ENCODE data around the gene SERPINA12. TPM values are rescaled to one million over a fixed set of nuclear protein-coding genes. Genes with fewer than 3 reads are reported as not detected.
A peak's percentile ranks its signal among the peaks of the same experiment; 100 is the strongest.

The SERPINA12 gene
- total RNA-seq, 1 donor from 2014 or later: not detected

DNA sequence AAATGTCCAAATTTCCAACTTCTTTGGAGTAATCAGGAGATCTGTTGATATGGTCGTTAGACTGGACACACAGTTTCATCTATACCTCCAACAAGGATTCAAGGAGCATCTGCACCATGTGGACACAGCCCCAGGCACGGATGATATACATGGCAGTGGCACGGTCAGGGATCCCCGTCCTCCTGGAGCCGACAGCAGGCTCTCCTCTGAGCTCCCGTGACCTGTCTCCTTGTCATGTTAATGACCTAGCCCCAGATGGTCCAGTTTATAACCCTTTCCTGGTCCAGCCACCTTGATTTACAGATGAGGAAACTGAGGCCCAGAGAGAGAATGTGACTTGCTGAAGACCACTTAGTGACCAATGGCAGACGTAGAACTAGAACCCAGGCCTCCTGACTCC is 35.5 kb upstream of the SERPINA12 start:
- Mint-ChIP-seq H3K36me3 (no peaks in the 10 kb centered on the region), H3K27me3 (ENCODE audit: low read depth) (peaks cover 10% of the 10 kb centered on the region), H3K4me1 (no peaks in the 10 kb centered on the region), H3K27ac (no peak overlapping the region), H3K4me3 (no peak overlapping the region), H3K9me3 (no peaks in the 10 kb centered on the region)
- TF ChIP-seq, protein P1, sequence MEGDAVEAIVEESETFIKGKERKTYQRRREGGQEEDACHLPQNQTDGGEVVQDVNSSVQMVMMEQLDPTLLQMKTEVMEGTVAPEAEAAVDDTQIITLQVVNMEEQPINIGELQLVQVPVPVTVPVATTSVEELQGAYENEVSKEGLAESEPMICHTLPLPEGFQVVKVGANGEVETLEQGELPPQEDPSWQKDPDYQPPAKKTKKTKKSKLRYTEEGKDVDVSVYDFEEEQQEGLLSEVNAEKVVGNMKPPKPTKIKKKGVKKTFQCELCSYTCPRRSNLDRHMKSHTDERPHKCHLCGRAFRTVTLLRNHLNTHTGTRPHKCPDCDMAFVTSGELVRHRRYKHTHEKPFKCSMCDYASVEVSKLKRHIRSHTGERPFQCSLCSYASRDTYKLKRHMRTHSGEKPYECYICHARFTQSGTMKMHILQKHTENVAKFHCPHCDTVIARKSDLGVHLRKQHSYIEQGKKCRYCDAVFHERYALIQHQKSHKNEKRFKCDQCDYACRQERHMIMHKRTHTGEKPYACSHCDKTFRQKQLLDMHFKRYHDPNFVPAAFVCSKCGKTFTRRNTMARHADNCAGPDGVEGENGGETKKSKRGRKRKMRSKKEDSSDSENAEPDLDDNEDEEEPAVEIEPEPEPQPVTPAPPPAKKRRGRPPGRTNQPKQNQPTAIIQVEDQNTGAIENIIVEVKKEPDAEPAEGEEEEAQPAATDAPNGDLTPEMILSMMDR (IDR thresholded peaks at IDR 0.05; ENCODE audit: unreplicated experiment): no peak
- no peak for DNase-seq (ENCODE audit: low spot score in 2 of 2, unreplicated experiment in 2 of 2)

DNA sequence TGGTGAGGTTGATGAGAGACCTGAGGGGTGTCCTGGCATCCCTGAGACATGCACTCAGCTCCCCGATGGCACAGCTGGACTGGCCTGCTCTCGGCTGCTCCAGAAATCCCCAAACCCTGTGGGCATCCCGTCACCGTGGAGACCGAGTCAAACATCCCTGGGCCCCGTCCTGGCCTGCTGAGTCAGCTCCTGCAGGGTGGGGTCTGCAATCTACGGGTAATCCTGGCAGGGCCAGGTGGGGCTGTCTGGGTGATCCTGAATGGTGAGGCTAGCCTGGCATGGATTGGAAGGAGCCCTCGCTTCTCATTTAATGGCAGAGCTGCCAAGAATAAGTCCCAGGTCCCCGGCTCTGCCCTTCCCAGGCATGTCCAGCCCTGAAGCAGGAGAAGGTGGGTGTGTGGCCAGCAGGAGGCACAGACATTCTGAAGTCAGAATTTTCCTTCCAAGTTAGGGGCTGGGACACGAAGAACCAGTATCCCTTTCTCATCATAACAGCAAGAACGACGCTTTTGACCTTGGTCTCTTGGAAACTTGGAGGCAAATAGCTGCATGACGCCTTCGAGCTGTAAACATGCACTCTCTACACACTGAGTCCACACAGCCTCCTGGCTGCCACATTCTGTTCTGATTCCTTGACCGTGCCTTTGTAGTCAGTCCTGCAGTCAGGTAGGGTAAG is 34.3 kb upstream of the SERPINA12 start:
- DNase-seq (ENCODE audit: low spot score in 2 of 2, unreplicated experiment in 2 of 2): peak in 1 of 2 experiments; percentile 36
- no peaks in the 10 kb centered on the region for H3K4me1 Mint-ChIP-seq
- H3K4me3 Mint-ChIP-seq: no peak overlapping the region
- no peaks in the 10 kb centered on the region for H3K9me3 Mint-ChIP-seq
- no peaks in the 10 kb centered on the region for H3K36me3 Mint-ChIP-seq
- peaks cover 15% of the 10 kb centered on the region for H3K27me3 Mint-ChIP-seq (ENCODE audit: low read depth)
- TF ChIP-seq, protein P1 (IDR thresholded peaks at IDR 0.05; ENCODE audit: unreplicated experiment): no peak
- no peak overlapping the region for H3K27ac Mint-ChIP-seq

DNA sequence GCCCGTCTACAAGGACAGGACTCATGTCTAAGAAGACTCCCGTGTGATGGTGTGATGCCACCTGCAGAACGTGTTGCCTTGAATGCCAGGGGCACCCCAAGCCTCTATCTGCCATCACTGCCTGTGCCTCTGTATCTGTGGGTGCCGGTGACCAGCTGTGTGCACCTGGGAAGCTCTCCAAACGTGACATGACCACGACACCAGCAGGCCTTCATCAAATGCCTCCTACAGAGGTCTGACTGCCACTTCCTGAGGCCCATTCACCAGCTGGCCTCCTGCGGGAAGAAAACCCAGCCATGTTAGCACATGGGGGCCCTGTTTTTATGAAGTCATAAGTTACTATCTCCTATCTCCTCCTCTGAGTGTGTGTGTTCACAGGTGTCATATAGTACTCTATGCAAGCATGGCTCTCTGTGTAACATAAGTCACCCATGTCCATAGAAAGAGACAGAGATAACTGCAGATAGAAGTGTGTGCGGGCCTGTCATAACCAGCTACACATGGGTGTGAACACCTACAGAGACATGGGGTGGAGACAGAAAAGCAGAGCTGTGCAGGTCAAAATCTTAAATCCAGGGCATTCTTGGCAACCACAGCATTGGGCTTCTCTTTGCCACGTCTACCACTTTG is 33.7 kb upstream of the SERPINA12 start:
- no peak for DNase-seq (ENCODE audit: low spot score in 2 of 2, unreplicated experiment in 2 of 2)
- Mint-ChIP-seq H3K4me1 (no peaks in the 10 kb centered on the region), H3K27me3 (ENCODE audit: low read depth) (peaks cover 20% of the 10 kb centered on the region), H3K36me3 (no peaks in the 10 kb centered on the region), H3K9me3 (no peaks in the 10 kb centered on the region), H3K27ac (no peak overlapping the region), H3K4me3 (no peak overlapping the region)
- TF ChIP-seq, protein P1 (IDR thresholded peaks at IDR 0.05; ENCODE audit: unreplicated experiment): no peak

DNA sequence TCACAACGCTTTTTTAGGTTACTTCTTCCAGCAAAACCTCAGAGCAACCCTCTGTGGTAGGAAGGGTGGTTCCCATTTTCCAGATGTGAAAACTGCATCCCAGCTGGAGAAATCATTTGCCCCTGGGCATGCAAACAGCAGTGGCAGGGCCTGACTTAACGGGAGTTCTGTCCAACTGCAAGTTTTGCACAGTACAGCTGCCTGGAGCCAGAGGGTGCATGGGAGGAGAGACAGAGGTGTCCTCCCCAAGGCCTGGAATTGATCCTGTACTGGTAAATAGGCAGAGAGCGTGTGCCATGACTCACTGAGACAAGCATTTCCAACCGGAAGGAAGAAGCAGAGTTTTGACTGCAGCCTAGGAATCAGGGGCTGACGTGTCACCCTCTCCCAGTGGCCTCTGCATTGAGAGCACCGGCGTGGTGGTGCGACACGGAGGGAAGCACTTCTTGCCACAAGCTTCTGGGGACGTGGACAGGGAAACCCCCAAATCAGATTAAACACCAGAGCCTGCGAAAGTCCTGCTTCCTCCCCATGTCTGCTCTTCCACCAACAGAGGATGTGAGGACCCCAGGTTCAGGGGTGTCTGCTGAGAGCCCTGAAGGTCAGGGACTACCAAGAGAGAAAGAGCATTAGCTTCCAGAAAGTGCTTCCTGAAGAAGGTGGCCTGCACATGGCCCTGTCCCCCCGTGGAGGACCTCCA is 33.0 kb upstream of the SERPINA12 start:
- Mint-ChIP-seq H3K4me3 (no peak overlapping the region), H3K27me3 (ENCODE audit: low read depth) (peaks cover 24% of the 10 kb centered on the region), H3K27ac (no peak overlapping the region), H3K4me1 (no peaks in the 10 kb centered on the region), H3K36me3 (no peaks in the 10 kb centered on the region), H3K9me3 (no peaks in the 10 kb centered on the region)
- TF ChIP-seq, protein P1 (IDR thresholded peaks at IDR 0.05; ENCODE audit: unreplicated experiment): no peak
- peak in 1 of 2 experiments; percentile 28 for DNase-seq (ENCODE audit: low spot score in 2 of 2, unreplicated experiment in 2 of 2)

DNA sequence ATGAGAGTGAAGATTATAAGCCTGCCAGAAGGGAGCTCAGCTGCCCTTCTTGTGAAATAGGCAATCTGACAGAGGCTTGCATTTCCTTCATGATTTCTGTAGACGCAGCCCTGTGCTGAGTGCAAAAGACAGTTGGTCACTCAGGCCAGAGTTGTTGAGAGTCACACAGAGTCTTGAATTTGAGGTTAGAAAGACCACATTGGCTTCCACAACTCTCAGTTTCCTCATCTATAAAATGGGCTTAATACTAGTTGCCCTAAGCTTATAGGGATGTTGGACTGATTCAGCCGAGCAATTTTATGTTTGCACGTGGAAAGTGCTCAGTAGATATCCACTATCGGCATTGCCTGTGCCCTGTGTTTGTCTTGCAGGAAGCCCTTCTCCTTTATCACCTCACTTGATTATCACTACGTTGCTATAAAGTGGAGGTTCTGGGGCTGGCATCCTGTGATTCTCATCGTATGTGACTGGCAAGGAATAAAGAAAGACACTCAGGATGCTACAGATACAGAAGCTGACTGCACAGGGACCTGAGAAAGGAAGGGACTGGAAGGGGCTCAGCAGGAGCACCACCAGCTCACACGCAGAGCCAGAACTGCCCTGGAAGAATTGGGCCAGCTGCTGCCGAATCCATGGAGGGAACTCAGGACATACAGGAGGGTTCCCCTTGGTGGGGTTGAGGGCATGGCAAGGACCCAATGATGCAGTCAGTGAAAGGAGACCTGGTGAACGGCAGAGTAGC is 32.1 kb upstream of the SERPINA12 start:
- Mint-ChIP-seq H3K27ac (no peak overlapping the region), H3K36me3 (no peaks in the 10 kb centered on the region), H3K27me3 (ENCODE audit: low read depth) (peaks cover 24% of the 10 kb centered on the region), H3K4me1 (no peaks in the 10 kb centered on the region), H3K9me3 (no peaks in the 10 kb centered on the region), H3K4me3 (no peak overlapping the region)
- no peak for DNase-seq (ENCODE audit: low spot score in 2 of 2, unreplicated experiment in 2 of 2)
- TF ChIP-seq, protein P1 (IDR thresholded peaks at IDR 0.05; ENCODE audit: unreplicated experiment): no peak
